Thyroid gland (tissue), 4 donors: ENCODE results near the gene MIEF1. TPM values are rescaled to one million over a fixed set of nuclear protein-coding genes. Genes with fewer than 3 reads are reported as not detected.

ENCODE experiments used
- DNase-seq, 2 donors: peaks; one replicate each; pipeline ENCODE4 v3.0.0-alpha.2; 2019
- H3K27ac ChIP-seq, 3 donors: fragments of 200-600 bp; sonication (generic); 1 replicate in 2 of 3; 2 replicates in 1 of 3; pipeline ENCODE4 v1.5.1; 2016 to 2019; ENCODE audit warnings: mild to moderate bottlenecking in 1 of 3, moderate library complexity in 1 of 3
- H3K27me3 ChIP-seq: fragments of 200-600 bp; sonication (generic); one replicate; pipeline ENCODE4 v1.5.1; 2019
- H3K36me3 ChIP-seq, 2 donors: fragments of 200-600 bp; sonication (generic); one replicate each; pipeline ENCODE4 v1.5.1; 2016 to 2019
- H3K4me1 ChIP-seq, 2 donors: fragments of 200-600 bp; sonication (generic); one replicate each; pipeline ENCODE4 v1.5.1; 2017 to 2019
- H3K4me3 ChIP-seq, 3 donors: fragments of 200-600 bp; sonication (generic); replicated peaks in 1 of 3; 1 replicate in 2 of 3; 2 replicates in 1 of 3; pipeline ENCODE4 v1.5.1; 2016; ENCODE audit warnings: mild to moderate bottlenecking in 1 of 3
- H3K9me3 ChIP-seq: fragments of 200-600 bp; sonication (generic); one replicate; pipeline ENCODE4 v1.5.1; 2017
- CTCF ChIP-seq, 6 experiments: fragments of 200-600 bp in 3 of 6; fragments of 450-650 bp in 3 of 6; sonication (generic) in 3 of 6; IDR thresholded peaks; one replicate each; pipeline ENCODE4 v1.5.1; 2016 to 2019; ENCODE audit warnings: antibody characterized with exemption in 6 of 6, mild to moderate bottlenecking in 2 of 6, inconsistent platforms in 1 of 6, moderate library complexity in 1 of 6
- POLR2A ChIP-seq, 2 donors: fragments of 450-650 bp; IDR thresholded peaks; one replicate each; pipeline ENCODE4 v1.6.1; 2017; ENCODE audit warnings: antibody characterized with exemption in 2 of 2, mild to moderate bottlenecking in 2 of 2, moderate library complexity in 1 of 2
- WGBS, 2 donors: methylation state at CpG; one replicate each; pipeline ENCODE4 v1.1.5; 2017; 5-methylcytosine and 5-hydroxymethylcytosine counted together
- intact Hi-C: fragments of 100-400 bp; cut with DNase I; formaldehyde crosslinking; loops from one replicate; pipeline ENCODE4 v1.15.1; 2023
- total RNA-seq, 4 donors: library from RNA; depleted of rRNA; stranded (reverse); fragments of >200 nt; gene quantifications; one replicate each; pipeline ENCODE4 v1.2.3, GENCODE V29; 2016

MIEF1 gene
- total RNA-seq, 4 donors from 2014 or later: 21.4 to 30.5 (median 26.7) TPM

GRCh38 chr22:39535357-39535725 is 33.3 kb downstream of the MIEF1 start:
- WGBS, 2 donors: 68 to 73% methylated on average over 4 to 6 of the region's 13 CpGs
- Histone ChIP-seq H3K27me3 (no peaks in the 10 kb centered on the region), H3K4me1 (peaks cover 18 to 22% of the 10 kb centered on the region in 2 donors), H3K27ac (no peak overlapping the region), H3K36me3 (no peaks in the 10 kb centered on the region), H3K4me3 (no peak overlapping the region), H3K9me3 (no peaks in the 10 kb centered on the region)
- TF ChIP-seq POLR2A (IDR thresholded peaks at IDR 0.05) (no peak), CTCF (IDR thresholded peaks at IDR 0.05) (no peak)
- DNase-seq: no peak
- intact Hi-C loops: loop anchor here (5.0 kb wide), 1 partner anchor 487 kb away; no protein-coding TSS in a partner anchor

- Histone ChIP-seq H3K9me3 (no peaks in the 10 kb centered on the region), H3K4me3 (no peak overlapping the region), H3K4me1 (peaks cover 18 to 19% of the 10 kb centered on the region in 2 donors), H3K36me3 (no peaks in the 10 kb centered on the region), H3K27ac (no peak overlapping the region), H3K27me3 (no peaks in the 10 kb centered on the region)
- no peak for DNase-seq
- WGBS, 2 donors: 83 to 87% methylated on average over 12 to 14 of the region's 15 CpGs
- intact Hi-C loops: loop anchor here (5.0 kb wide), 1 partner anchor 486 kb away; no protein-coding TSS in a partner anchor
- no peak for TF ChIP-seq CTCF (IDR thresholded peaks at IDR 0.05)
- no peak for TF ChIP-seq POLR2A (IDR thresholded peaks at IDR 0.05)
Measured at GRCh38 chr22:39535831-39536449, 33.9 kb downstream of the MIEF1 start.

- intact Hi-C loops: loop anchor here (5.0 kb wide), 1 partner anchor 486 kb away; no protein-coding TSS in a partner anchor
- no peaks in the 10 kb centered on the region for H3K9me3 ChIP-seq
- H3K4me1 ChIP-seq: peaks cover 11 to 12% of the 10 kb centered on the region in 2 donors
- DNase-seq: no peak
- 63 to 80% methylated on average over 3 to 8 of the region's 8 CpGs for WGBS, 2 donors
- no peak overlapping the region for H3K27ac ChIP-seq
- no peaks in the 10 kb centered on the region for H3K36me3 ChIP-seq
- no peaks in the 10 kb centered on the region for H3K27me3 ChIP-seq
- H3K4me3 ChIP-seq: no peak overlapping the region
- TF ChIP-seq POLR2A (IDR thresholded peaks at IDR 0.05): no peak
- no peak for TF ChIP-seq CTCF (IDR thresholded peaks at IDR 0.05)
Measured at GRCh38 chr22:39536711-39537110, 34.6 kb downstream of the MIEF1 start.

GRCh38 chr22:39537975-39538374 is 35.9 kb downstream of the MIEF1 start:
- no peak for TF ChIP-seq CTCF (IDR thresholded peaks at IDR 0.05)
- no peak for TF ChIP-seq POLR2A (IDR thresholded peaks at IDR 0.05)
- H3K27ac ChIP-seq: no peak overlapping the region
- intact Hi-C loops: loop anchor here (5.0 kb wide), 1 partner anchor 484 kb away; no protein-coding TSS in a partner anchor
- peaks cover 8 to 9% of the 10 kb centered on the region in 2 donors for H3K4me1 ChIP-seq
- WGBS, 2 donors: 53 to 70% methylated on average over 2 of the region's 2 CpGs
- no peak for DNase-seq
- H3K9me3 ChIP-seq: no peaks in the 10 kb centered on the region
- H3K27me3 ChIP-seq: no peaks in the 10 kb centered on the region
- no peaks in the 10 kb centered on the region for H3K36me3 ChIP-seq
- no peak overlapping the region for H3K4me3 ChIP-seq

- H3K36me3 ChIP-seq: no peaks in the 10 kb centered on the region
- 23 to 27% methylated on average over 11 of the region's 11 CpGs for WGBS, 2 donors
- intact Hi-C loops: no loop called here
- no peak overlapping the region for H3K27ac ChIP-seq
- no peaks in the 10 kb centered on the region for H3K27me3 ChIP-seq
- no peak overlapping the region for H3K4me3 ChIP-seq
- H3K4me1 ChIP-seq: peaks cover 14 to 23% of the 10 kb centered on the region in 2 donors
- no peaks in the 10 kb centered on the region for H3K9me3 ChIP-seq
- DNase-seq: peak; percentile 29 to 36
- TF ChIP-seq CTCF (IDR thresholded peaks at IDR 0.05) (peak in 3 of 6 experiments; percentile 23 to 38 (median 24)), POLR2A (IDR thresholded peaks at IDR 0.05) (no peak)
Measured at GRCh38 chr22:39543095-39543494, 41.0 kb downstream of the MIEF1 start.
